GM18907 (cell line): ENCODE data around the gene VSX2.

ENCODE experiments used
- ATAC-seq: cut with Tn5 transposase; IDR thresholded peaks from one replicate; pipeline ENCODE4 v1.9.1; 2021; ENCODE audit warnings: mild to moderate bottlenecking, moderate library complexity; ENCODE audit not compliant: unreplicated experiment

The VSX2 gene

DNA sequence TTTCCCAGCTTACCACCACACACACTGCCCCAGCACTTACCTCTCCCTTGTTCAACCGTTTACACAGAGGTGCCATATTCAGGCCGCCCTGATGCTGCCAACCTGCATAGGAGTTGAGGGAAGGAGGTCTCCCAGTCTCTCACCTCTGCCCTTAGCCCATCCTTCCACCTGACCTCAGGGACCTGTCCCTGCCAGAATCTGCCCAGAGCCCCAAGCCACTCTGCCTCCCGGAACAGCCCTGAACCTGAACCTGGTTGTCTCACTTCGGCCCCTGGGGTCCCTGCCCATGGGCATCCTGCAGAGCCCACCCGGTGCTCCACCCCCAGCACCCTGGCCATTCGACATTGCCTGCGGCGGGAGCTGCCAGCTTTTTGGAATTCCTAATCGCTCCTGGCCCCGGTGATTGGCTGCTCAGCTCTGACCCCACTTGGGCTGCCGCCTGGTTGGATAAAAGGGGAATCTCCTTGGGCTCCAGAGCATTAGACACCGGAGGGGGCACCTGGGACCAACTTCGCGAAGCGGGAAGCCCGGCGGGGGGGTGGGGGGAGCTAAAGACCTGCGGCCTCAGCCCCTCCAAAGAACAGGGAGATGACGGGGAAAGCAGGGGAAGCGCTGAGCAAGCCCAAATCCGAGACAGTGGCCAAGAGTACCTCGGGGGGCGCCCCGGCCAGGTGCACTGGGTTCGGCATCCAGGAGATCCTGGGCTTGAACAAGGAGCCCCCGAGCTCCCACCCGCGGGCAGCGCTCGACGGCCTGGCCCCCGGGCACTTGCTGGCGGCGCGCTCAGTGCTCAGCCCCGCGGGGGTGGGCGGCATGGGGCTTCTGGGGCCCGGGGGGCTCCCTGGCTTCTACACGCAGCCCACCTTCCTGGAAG lies at the start of gene VSX2:
Gene VSX2 (plus strand): TSS at position 476 of the 874 bp plus-strand sequence. CDS start 113 bp downstream, at position 589.
- ATAC-seq, result no peak

DNA sequence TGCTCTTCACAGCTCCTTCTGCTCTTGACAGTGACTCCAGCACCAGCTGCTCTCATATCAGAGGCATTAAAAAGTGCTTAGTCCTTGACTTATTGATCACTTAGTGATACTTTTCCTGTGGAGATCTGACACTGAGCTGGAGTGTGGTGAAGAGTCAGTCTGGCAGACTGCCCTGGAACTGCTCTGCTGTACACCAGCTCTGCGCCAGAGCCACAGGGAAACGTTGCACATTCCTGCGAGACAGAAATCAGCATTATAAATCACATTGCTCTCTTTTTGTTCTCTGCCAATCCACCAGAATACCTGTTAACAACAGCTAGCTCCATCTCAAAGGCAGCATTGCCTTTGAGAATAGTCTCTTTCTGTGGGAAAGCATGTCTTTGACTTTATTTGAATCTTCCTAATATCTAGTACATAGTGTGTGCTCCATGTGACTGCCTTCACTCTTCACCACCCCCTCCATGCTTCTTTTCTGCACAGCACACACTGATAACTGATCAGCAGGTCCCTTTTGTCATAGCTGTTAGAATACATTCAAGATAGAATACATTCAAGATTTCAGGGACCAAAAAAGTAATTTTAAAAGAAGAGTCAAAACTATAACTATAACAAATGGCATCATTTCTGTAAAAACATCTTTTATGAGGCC lies 48.2 kb upstream of the VSX2 start:
- no peak for ATAC-seq

DNA sequence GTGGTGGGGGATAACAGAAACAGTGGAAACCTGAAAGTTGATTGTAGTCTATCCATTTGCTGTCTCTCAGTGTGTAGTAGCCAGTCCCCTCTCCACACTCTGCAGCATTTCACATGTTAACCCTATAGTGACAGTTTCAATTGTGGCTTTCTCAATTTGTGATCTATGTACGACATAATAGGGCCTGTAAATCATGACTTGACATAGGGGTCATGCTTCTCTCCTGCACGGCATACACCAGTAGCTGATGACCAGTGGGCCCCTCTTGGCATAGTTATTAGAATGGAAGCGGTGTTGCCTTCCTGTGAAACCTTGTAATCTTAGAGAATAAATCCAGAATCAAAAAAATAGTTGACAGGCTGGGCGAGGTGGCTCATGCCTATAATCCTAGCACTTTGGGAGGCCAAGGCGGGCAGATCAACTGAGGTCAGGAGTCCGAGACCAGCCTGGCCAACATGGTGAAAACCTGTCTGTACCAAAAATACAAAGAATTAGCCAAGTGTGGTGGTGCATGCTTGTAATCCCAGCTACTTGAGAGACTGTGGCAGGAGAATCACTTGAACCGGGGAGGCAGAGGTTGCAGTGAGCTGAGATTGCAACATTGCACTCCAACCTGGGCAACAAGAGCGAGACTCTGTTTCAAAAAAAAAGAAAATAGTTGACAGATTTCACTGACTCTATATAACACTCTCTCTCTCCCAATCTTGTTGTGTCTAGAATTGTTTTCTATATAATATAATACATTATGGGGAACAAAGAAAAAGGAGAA lies 44.6 kb upstream of the VSX2 start:
- no peak for ATAC-seq

DNA sequence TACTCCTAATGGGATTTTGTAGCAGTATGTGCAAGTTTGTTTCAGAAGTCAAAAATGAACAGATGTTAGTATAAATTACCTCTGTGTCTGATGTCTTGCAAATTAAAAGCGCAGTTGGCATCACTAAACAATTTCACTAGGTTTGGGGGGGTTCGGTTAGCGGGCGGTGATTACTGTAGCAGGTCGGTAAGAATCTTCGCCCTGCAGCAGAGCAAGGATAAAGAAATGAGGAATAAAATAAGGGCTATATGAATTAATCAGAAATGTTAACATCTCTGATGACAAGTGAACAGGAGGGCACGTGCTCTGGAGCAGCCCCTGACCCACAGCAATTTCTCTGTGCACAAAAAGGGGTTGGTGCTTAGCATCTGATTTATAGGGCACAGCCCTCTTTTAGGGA lies 43.6 kb upstream of the VSX2 start:
- ATAC-seq, result no peak

DNA sequence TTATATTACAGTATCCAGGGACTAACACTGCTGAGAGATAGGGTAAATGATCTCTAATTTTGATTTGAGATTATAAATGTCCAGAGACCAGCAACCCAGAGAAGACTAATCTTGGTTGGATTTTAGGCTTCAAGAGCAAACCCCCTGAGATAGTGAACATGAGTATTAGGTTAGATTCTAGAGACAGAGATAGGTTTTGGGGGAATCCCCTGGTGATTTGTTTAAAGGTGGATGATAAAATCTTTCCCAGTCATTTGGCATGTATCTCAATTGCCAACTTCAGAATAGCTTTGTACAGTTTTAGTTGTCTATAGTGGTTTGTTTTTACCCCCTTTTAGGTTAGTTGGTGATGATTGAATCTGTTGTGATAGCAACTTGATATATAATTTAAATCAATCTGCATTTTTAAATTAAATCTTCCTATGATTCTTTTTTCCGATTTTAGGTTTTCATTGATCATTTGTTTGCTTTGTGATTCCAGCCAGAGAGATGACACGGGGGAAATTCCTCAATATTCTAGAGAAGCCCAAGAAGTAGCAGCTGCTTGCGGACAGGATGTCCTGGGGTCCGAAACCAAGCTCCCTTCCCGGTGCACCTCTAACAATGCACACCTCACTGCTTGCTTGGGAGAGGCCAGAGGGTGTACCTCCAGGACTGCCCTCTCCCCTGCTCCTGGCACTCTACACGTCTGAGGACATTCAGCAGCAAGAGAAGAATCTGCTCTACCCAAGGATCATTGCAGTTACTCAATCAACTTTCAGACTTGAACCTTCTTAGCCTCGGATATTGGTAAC lies 40.6 kb upstream of the VSX2 start:
- ATAC-seq, result no peak

DNA sequence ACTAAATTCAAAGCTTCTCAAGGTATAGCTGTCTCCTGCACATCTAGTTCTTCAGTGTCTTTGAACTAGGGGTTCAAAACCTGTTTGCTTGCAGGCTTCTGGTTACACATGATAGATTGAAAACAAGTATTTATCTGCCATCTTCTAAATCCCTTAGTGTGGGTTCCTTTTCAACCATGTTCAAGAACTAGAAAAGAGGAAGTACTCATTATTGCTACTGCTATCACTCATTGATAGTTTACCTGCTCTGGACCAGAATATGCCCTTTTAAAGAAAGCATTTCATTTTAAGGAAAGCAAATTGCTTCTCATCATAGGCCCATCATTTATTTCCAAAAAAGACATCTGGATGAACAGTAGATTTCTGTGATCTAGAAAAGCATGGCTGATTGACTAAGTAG lies 37.1 kb upstream of the VSX2 start:
- no peak for ATAC-seq

DNA sequence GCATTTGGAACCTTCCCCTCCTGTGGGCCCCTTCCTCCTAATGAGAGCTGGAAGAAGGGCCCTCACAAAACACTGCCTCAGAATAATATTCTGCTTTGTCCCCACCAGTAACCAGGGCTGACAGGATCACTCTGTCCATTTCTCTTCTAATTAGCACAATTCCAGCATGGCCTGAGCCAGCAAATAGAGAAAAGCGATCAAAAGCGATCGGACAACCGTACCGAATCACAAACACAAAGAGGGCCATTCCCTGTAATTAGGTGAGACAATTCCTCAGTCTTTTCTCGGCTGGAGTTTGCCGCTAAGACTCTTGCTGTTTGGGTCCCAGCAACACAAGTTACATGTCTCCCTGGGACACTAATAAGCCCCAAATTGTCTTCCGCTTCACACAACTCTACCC lies 35.6 kb upstream of the VSX2 start:
- no peak for ATAC-seq

DNA sequence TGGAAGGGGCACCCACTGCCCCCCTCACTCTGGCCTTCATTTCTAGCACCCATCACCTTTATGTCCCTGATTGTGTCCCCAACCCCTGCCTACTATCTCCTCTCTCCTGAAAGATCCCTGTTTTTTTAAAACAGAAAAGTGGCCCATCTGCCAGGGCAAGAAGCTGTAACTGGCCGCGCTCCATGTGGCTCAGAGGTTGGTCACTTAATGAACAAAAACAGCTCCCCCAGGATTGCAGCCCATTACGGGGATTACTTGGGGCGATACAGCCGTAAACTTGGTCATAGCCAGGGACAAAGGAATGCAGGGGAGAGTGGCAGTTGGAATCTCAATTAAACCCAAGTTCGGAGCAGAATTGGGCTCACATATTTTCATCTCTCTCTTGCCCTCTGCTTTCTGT lies 34.8 kb upstream of the VSX2 start:
- ATAC-seq, result no peak

DNA sequence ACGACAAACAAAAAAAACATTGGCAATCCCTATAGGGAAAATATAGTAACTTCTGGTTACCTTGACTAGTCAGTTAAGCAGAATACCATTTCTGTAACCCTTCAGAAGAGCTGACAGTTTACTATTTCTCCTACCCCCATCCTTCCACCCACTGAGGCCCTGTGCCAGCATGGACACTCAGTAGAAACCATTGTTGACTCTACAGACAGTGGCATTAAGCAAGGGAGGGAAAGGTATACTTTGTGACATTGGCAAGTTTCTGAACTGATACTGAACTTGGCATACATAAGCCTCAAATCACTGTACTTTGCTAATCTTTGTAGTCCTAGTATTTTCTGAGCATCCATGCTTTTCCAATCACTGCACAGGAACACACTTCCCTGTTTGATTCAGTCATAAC lies 33.4 kb upstream of the VSX2 start:
- ATAC-seq, result no peak

DNA sequence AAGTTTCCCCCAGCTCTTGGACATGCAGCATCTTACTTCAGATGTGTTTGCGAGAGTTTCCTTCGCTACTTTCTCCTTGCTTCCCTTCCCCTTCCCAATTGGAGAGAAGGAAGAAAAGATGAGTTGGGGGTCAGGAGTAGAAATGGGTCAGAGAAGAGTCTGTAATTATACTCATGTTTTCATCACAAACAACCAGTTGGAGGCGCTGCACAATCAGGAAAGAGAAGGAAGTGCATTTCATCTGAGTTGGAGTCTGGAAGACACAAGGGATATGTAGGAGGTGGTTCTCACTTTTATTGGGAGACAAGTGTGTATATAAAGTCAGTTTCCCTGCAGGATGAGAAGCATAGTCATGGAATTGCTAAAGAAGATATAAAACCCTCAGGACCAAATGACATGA lies 31.3 kb upstream of the VSX2 start:
- no peak for ATAC-seq

DNA sequence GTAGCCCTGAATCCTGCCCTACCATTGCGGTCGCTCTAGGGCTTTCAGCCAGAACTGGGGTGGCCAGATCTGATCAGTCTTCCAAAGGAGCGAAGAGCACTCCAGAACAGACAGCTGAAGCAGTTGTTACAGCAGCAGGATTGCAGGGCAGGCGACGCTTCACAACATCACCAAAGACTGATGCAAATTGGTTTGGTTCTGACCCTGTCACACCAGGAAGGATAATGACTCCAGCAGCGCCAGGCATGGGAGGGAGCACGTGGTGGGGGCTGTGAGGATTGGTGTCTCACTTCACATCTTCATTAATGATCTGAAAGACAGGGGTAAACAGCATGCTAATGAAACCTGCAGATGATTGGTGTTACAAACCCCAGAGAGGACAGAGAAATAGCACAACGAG lies 30.6 kb upstream of the VSX2 start:
- no peak for ATAC-seq

DNA sequence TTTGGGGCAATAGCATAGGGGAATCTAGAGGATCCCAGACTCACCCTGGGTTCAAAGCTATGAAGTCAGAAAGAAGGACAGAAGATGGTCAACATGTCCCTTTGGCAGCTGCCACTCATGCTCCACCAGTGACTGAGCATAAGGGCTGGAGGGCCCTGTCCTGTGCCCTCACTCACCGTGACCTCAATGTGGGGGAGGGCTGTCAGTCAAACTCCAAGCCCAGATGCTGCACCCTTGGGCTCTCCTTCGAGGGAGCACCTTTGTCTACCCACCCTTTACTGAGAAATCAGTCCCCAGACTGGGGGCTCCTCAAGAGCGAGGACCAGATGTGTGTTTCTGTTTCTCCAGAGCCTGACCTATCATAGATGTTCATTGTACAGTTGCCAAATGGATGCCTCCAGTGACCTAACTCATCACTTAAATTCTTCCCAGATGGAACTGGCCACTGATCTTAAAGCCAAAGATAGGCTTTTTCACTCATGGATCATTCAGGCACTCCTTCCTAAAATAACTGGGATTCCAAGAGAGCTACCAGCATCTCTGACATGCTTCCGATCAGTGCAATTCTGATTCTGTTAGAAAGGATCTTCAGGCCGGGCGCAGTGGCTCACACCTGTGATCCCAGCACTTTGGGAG lies 27.2 kb upstream of the VSX2 start:
- no peak for ATAC-seq

DNA sequence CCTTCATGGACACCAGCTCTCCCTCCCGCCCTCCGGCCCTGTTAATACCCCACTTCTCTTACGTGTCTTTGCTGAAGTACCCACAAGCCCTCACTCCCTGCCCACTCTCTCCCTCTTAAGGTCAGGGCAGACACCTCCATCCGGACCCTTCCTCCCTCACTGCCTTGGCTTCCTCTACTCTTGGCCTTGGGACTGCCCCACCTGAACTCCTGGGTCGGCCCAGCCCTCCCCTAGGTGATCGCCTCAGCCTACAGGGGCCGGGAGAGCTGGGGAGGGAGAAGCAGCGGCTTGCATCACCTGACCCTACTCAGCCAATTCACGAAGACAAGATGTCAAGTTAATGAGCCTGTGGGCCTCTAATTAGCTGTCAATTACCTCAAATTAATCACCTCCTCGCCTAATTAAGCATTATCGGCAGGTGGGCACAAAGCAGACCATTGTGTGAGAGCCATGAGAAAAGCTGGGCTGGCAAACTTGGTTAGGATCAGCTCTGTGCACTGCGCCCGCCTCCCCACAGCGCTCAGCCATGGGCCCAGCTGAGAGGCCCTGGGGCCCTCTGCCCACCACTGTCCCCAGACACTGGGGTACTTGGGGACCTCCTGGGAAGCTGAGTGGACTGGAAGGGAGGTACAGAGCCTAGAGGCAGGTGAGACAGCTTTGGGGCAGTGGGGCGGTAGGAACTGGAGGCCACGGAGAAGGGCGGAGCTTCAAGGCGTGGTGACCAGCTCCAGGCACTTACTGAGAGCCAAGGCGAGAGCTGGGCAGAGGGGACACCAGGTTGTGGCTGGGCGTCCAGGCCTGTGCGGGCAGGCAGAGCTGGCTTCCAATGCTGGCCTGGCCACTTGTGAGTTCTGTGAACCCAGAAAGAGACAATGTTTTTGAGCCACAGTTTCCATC lies 25.1 kb upstream of the VSX2 start:
- no peak for ATAC-seq

DNA sequence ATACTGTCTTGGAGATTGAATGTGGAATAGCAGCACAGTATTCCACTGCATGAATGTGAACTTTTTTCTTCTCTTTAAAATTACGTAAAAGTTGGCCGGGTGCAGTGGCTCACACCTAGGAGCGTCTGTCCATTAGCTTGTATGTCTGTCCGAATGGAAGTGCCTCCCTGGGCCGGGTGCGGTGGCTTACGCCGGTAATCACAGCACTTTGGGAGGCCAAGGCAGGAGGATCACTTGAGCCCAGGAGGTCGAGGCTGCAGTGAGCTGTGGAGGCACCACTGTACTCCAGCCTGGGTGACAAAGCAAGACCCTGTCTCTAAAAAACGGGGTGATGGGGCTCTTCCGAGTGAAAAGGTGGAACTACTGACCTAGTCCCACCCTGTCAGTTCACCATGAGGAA lies 22.6 kb upstream of the VSX2 start:
- ATAC-seq, result no peak

DNA sequence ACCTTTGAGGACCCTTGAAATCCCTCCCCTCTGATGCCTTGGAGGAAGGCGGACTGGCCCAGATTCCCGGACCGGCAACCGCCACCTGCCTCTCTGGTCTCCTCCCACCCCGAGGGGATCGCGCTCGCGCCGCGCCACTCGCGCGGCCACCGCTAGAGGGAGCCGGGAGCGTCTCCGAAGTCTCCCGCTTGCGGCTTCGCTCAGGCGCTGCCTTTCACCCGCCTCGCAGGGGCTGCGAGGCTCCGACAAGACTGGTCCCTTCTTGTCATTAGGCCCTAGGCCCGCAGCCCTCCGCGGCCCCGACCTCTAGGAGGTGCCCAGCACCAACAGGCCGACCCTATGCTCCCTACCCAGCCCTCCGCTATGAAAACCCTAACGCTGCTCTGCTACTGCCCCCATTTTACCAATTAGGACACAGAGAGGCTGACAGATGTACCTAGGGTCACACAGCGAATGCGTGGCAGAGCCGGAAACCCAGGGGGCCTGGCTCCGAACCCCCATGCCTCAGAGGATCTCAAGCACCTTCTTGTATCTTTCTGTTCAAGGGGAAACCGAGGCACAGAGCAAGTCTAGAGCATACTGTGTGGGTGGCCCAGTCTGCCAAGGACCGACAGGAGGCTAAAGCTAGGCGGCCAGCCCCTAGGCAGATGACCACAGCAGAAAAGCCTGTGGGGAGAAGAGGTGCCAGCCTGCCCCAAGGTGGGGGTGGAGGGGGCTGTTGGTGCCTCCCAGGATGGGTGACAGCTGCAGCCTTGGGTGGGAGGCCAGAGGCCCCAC lies 21.4 kb upstream of the VSX2 start:
- no peak for ATAC-seq

DNA sequence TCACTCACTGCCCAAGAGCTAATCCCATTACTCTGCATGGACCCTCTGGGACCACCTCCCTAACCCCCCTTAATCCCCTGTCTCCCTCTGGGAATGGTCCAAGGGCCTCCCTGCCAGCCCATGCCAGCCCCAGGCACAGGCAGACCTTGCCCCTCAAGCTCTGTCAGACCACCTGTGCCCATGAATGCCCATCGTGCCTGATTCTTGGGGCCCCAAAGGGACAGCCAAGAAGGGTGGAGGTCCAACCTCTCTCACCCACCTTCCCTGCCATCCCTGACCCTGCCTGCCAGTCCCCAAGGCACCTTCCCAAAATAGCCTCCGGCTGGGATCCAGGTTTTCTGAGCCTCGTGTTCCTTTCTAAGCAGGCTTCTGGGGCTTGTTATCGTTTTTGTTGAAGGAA lies 20.8 kb upstream of the VSX2 start:
- no peak for ATAC-seq

DNA sequence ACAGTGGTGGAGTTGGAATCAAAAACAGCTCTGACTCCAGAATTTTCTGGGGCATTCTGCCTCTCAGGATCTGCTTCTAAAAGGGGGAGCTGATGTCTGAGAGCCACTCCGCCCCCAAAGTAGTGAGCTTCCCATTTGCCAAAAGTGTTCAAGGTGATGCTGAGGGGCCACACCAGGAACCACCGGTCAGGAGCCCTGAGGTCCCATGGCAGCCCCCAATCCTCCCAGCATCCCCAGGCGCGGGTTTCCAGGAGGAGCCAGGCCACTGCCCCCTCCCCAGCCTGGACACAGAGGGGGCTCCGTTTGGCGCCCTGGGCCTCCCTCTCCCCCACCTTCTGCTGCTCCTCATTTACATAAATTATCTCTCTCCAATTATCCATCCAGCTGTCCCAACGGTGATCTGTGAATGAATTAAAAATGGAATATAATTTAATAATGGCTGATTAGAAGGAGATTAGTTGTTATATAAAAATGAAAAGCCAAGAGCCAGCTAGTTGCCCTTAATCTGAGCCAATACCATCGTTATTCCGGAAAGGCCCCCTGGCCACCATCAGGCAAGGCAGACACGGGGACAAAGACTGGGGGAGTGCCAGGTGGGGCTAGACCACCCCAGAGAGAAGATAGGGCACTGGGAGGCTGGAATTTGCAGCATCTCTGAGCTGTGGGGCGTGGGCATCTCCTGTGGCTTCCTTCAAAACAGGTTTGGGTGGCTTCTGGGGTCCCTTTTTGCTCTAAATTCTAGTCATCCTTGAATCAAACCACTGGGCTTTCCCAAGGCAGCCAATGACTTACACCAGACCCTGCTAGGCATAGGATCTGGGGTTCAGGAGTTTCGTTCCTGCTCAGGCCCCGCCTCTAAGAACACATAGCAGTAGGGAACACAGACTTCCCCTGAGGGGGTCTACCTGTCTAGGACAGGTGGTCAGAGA lies 19.7 kb upstream of the VSX2 start:
- ATAC-seq, result no peak

DNA sequence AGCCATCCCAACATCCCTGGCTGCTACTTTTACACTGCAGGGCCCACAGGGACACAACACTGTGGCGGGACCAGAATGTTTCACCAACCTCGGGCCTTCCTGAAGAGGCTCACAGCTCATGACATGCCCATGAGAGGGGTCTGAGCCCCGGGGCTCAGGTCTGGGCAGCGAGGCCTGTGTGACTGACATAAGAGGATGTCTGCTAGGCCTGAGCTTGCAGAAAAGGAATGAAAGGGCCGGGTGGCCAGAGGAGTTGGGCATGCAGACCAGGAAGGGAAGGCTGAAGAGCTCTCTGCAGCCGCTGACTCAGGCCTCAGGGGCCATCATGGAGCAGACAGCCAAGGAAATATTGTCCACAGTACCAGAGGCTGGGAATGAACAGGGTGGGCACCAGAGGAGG lies 18.3 kb upstream of the VSX2 start:
- ATAC-seq, result no peak
